WTC11 (cell line): ENCODE measurements around the gene CDK18. TPM values are rescaled to one million over a fixed set of nuclear protein-coding genes. Genes with fewer than 3 reads are reported as not detected.

Source experiments
- ATAC-seq: fragments of 200-7000 bp; cut with Tn5 transposase; 2 replicates; pipeline ENCODE4 v1.10.0; 2021; ENCODE audit warnings: mild to moderate bottlenecking, moderate library complexity
- CTCF ChIA-PET: fragments of 300-600 bp; sonication (Branson Sonifier 250); formaldehyde crosslinking; loops from one replicate; lab custom pipeline; 2021; ENCODE audit warnings: antibody characterized with exemption; lab: Charles Lee
- POLR2A ChIA-PET: fragments of 350-600 bp; sonication (Branson Sonifier 250); formaldehyde crosslinking; loops from one replicate; lab custom pipeline; 2021; ENCODE audit warnings: antibody characterized with exemption; lab: Charles Lee
- DNase-seq: peaks from one replicate; pipeline ENCODE4 v3.0.0; 2021; ENCODE audit warnings: low spot score
- H3K27ac Mint-ChIP-seq: 2 replicates; pipeline ENCODE4 v1.8.0; 2021; ENCODE audit warnings: mixed read lengths
- H3K27me3 Mint-ChIP-seq: 2 replicates; pipeline ENCODE4 v1.8.0; 2021; ENCODE audit warnings: low read depth, mild to moderate bottlenecking, moderate library complexity, mixed read lengths
- H3K36me3 Mint-ChIP-seq: 2 replicates; pipeline ENCODE4 v1.8.0; 2021; ENCODE audit warnings: mixed read lengths
- H3K4me1 Mint-ChIP-seq: 2 replicates; pipeline ENCODE4 v1.8.0; 2022; ENCODE audit warnings: mixed read lengths
- H3K4me3 Mint-ChIP-seq: 2 replicates; pipeline ENCODE4 v1.8.0; 2021; ENCODE audit warnings: mild to moderate bottlenecking, moderate library complexity, mixed read lengths
- H3K9me3 Mint-ChIP-seq: 2 replicates; pipeline ENCODE4 v1.8.0; 2021; ENCODE audit warnings: mixed read lengths
- AFF4 ChIP-seq: sonication (generic); formaldehyde crosslinking; IDR thresholded peaks from 2 replicates; pipeline ENCODE4 v1.8.1; 2023; ENCODE audit warnings: mild to moderate bottlenecking, missing genetic modification reagents, borderline replicate concordance
- ARID4B ChIP-seq: sonication (generic); formaldehyde crosslinking; IDR thresholded peaks from 2 replicates; pipeline ENCODE4 v1.8.0; 2023; ENCODE audit warnings: missing genetic modification reagents, mild to moderate bottlenecking, borderline replicate concordance
- ATF2 ChIP-seq: sonication (generic); formaldehyde crosslinking; IDR thresholded peaks from 2 replicates; pipeline ENCODE4 v1.8.1; 2022; ENCODE audit warnings: low read depth, missing genetic modification reagents, borderline replicate concordance
- ATF3 ChIP-seq: sonication (generic); formaldehyde crosslinking; conservative IDR thresholded peaks from 2 replicates; pipeline ENCODE4 v1.8.1; 2022; ENCODE audit warnings: mild to moderate bottlenecking, missing genetic modification reagents
- CREB1 ChIP-seq: sonication (generic); formaldehyde crosslinking; IDR thresholded peaks from 2 replicates; pipeline ENCODE4 v1.8.0; 2023; ENCODE audit warnings: mild to moderate bottlenecking, missing genetic modification reagents
- IRF2 ChIP-seq: sonication (generic); formaldehyde crosslinking; IDR thresholded peaks from 2 replicates; pipeline ENCODE4 v1.8.0; 2022; ENCODE audit warnings: low read depth, missing genetic modification reagents, borderline replicate concordance
- MLX ChIP-seq: sonication (generic); formaldehyde crosslinking; IDR thresholded peaks from 2 replicates; pipeline ENCODE4 v1.8.1; 2023; ENCODE audit warnings: mild to moderate bottlenecking, missing genetic modification reagents, moderate library complexity
- NR2C2 ChIP-seq: sonication (generic); formaldehyde crosslinking; IDR thresholded peaks from 2 replicates; pipeline ENCODE4 v1.8.0; 2022; ENCODE audit warnings: mild to moderate bottlenecking, missing genetic modification reagents
- OVOL2 ChIP-seq: fragments of 250-450 bp; sonication (Bioruptor Pico); IDR thresholded peaks from 2 replicates; pipeline ENCODE4 v1.9.0; 2021; ENCODE audit warnings: mild to moderate bottlenecking, borderline replicate concordance
- SP1 ChIP-seq: sonication (generic); formaldehyde crosslinking; conservative IDR thresholded peaks from 2 replicates; pipeline ENCODE4 v1.8.1; 2022; ENCODE audit warnings: missing genetic modification reagents
- ZNF138 ChIP-seq: sonication (generic); formaldehyde crosslinking; conservative IDR thresholded peaks from 2 replicates; pipeline ENCODE4 v1.8.1; 2022; ENCODE audit warnings: mild to moderate bottlenecking, moderate library complexity, missing genetic modification reagents
- ZNF219 ChIP-seq: sonication (generic); formaldehyde crosslinking; IDR thresholded peaks from 2 replicates; pipeline ENCODE4 v1.8.0; 2023; ENCODE audit warnings: missing genetic modification reagents, mild to moderate bottlenecking, borderline replicate concordance
- ZNF263 ChIP-seq: sonication (generic); formaldehyde crosslinking; IDR thresholded peaks from 2 replicates; pipeline ENCODE4 v1.8.1; 2022; ENCODE audit warnings: low read depth, mild to moderate bottlenecking, moderate library complexity, missing genetic modification reagents
- ZNF281 ChIP-seq: sonication (generic); formaldehyde crosslinking; IDR thresholded peaks from 2 replicates; pipeline ENCODE4 v1.8.0; 2023; ENCODE audit warnings: mild to moderate bottlenecking, missing genetic modification reagents
- ZNF317 ChIP-seq: sonication (generic); formaldehyde crosslinking; IDR thresholded peaks from 2 replicates; pipeline ENCODE4 v1.8.1; 2023; ENCODE audit warnings: low read depth, mild to moderate bottlenecking, moderate library complexity, missing genetic modification reagents, borderline replicate concordance
- ZNF532 ChIP-seq: fragments of 250-450 bp; sonication (Bioruptor Pico); IDR thresholded peaks from 2 replicates; pipeline ENCODE4 v1.9.0; 2021; ENCODE audit warnings: mild to moderate bottlenecking, borderline replicate concordance
- total RNA-seq: library from RNA; stranded (reverse); gene quantifications from 3 replicates; pipeline ENCODE4 v1.2.3, GENCODE V29; 2021

The CDK18 gene
- total RNA-seq, 1 experiment from 2014 or later, result 71.9 TPM

GRCh38 chr1:205569411-205570172 lies 65.1 kb downstream of the CDK18 start (continued):
- no peak for TF ChIP-seq AFF4 (CRISPR knock-in tag)
- no peak for TF ChIP-seq ATF3 (CRISPR knock-in tag)
- no peak for TF ChIP-seq OVOL2 (CRISPR knock-in tag)
- no peak for TF ChIP-seq ZNF281 (CRISPR knock-in tag)
- no peak for TF ChIP-seq ZNF317 (CRISPR knock-in tag)
- TF ChIP-seq, all 79 proteins: peak for 0

GRCh38 chr1:205570173-205570501 lies 65.7 kb downstream of the CDK18 start:
- DNase-seq (no peak), ATAC-seq (no peak)
- Mint-ChIP-seq H3K9me3 (no peaks in the 10 kb centered on the region), H3K4me3 (peak overlapping the region; percentile 52), H3K27ac (no peak overlapping the region), H3K4me1 (peaks cover 8% of the 10 kb centered on the region), H3K36me3 (no peaks in the 10 kb centered on the region), H3K27me3 (peaks cover 77% of the 10 kb centered on the region)
- POLR2A ChIA-PET, result no interaction called here
- CTCF ChIA-PET, result interaction anchor here (0.9 to 3.5 kb wide), 10 partner anchors 8 to 140 kb away, joined by 3 to 22 read pairs (median 10); no protein-coding TSS in a partner anchor
- TF ChIP-seq ZNF532 (CRISPR knock-in tag) (no peak), CREB1 (CRISPR knock-in tag) (no peak), ZNF219 (no peak), ARID4B (CRISPR knock-in tag) (no peak), ZNF263 (no peak), ATF2 (CRISPR knock-in tag) (no peak), MLX (CRISPR knock-in tag) (no peak), NR2C2 (no peak), SP1 (CRISPR knock-in tag) (no peak), ZNF138 (CRISPR knock-in tag) (no peak), IRF2 (CRISPR knock-in tag) (no peak)
